DMS153 (cell line): ENCODE data around the gene RAB17.

Experiments
- DNase-seq: peaks from one replicate; lab custom pipeline; 2025; lab: John Stamatoyannopoulos, UW

RAB17 gene

DNA sequence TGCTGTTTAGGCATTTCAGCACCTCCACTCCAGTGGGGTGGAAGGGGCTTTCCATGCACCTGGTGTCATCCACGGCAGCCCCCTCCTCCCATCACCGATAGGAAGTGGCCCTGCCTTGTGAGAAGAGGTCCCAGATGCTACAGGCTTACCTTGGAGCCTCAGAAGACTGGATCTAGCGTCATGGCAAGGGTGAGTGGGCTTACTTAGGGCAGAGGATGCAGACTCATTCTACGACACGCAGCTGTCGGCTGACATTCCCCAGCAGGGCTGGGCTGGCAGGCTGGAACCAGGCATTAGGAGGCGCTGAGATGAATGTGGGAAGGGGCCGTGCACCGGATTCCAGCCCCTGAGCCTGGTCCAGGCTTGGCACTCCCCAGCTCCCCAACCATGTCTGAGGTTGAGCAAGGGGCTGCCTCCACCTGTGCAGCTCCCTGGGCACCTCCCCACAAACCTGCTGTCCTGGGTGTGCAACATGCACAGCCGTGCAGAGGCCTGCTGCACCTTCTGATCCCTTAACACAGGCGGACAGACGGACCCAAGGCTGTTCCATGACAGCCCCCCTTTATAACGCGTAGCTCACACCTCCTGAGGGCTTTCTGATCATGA, 25.9 kb downstream of the RAB17 start:
- no peak for DNase-seq

- DNase-seq, result no peak
Measured at GRCh38 chr2:237563816-237564215, 26.7 kb downstream of the RAB17 start.

GRCh38 chr2:237561221-237561620, 29.3 kb downstream of the RAB17 start:
- no peak for DNase-seq

GRCh38 chr2:237558961-237559641, 31.4 kb downstream of the RAB17 start:
- DNase-seq, result peak; percentile 76

DNA sequence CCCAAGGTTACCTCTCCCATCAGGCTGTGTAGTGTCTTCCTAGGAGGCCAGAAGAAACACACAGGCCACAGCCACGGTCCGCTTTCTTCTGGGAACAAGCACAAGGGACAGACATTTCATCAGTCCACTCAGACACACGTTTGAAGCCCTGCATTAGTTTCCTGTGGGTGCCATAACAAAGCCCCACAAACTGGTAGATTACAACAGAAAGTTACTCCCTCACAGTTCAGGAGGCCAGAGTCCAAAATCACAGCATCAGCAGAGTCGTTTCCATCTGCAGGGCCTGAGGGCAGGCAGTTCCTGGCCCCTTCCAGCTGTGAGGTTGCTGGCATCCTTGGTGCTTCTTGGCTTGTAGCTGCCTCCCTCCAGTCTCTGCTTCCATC, 32.9 kb downstream of the RAB17 start:
- no peak for DNase-seq

DNA sequence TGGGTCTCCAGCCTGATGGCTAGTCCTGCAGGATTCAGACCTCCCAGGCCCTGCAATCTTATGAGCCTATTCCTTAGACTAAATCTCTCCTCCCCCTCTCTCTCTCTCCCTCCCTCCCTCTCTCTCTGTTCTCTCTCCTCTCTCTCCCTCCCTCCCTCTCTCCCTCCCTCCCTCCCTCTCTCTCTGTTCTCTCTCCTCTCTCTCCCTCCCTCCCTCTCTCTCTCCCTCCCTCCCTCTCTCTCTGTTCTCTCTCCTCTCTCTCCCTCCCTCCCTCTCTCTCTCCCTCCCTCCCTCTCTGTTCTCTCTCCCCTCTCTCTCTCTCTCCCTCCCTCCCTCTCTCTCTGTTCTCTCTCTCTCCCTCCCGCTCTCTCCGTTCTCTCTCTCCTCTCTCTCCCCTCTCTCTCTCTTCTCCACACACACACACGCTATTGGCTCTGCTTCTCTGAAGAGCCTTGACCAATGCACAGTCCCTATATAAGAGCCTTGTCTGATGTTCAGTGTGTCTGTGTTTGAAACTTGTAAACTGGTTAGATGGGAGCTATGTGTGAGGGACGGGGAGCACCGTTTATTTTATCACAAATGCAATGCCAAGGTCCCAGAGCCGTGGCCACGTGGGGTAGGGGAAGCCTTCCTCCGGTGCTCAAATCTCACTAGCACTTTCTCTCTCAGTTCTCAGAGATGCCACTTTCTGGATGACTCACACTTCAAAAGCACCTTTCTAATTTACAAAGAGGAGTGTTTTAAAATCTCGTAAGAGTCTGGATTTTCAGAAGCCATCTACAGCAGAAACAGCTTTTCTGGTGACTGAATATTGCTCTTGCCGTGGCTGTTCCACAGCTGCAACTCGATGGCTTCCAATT, 33.5 kb downstream of the RAB17 start:
- DNase-seq, result no peak

DNA sequence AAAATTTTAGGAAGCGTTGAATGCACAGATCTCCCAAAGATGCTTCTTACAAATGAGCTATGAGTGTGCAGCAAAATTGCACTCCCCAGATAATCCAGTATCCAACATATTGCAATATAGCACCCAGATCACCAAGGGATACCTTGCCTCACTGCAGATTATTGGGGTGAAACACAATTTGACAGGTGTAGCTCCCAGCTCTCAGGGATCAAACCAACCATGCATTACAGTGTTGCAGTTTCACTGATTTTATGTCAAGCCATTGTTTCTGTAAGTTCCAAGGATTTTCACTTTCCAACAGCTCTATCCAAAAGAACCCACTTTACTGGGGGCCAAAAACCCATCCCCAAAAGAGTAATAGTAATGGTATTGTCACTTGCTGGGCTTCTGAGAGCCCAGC, 35.0 kb downstream of the RAB17 start:
- no peak for DNase-seq

DNA sequence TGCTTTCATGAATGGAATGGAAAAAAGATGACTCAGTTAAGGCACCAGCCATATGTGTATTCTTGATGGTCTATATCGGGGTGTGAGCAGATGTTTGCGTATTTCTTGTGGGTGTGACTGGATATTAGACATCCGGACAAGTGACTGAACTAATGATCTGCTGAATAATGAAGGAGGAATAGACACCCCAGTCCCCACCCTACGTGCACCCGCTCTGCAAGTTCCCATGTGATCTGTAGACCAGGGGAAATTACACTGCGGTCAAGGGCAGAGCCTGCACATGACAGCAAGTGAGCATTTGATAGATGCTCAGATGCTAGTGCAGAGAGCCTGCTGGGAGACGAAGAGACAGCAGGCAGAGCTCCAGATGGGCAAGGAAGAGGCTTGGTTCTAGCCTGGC, 36.6 kb downstream of the RAB17 start:
- DNase-seq, result no peak

DNA sequence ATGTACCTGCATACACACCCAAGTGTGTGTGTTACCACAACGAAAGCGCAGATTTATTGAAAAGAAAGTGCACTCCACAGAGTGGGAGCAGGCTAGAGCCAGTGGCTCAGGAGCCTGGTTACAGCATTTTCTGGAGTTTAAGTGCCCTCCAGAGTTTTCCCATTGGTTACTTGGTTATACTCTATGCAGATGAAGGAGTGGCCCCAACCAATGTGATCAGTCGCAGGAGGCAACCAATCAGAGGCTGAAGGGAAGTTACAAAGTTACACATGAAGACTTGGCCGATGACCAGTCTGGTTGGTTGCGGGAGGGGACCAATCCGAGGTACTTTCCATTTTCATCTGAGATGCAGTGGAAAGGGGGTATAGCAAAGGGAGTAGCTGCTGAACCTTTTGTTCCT, 37.6 kb downstream of the RAB17 start:
- no peak for DNase-seq

DNA sequence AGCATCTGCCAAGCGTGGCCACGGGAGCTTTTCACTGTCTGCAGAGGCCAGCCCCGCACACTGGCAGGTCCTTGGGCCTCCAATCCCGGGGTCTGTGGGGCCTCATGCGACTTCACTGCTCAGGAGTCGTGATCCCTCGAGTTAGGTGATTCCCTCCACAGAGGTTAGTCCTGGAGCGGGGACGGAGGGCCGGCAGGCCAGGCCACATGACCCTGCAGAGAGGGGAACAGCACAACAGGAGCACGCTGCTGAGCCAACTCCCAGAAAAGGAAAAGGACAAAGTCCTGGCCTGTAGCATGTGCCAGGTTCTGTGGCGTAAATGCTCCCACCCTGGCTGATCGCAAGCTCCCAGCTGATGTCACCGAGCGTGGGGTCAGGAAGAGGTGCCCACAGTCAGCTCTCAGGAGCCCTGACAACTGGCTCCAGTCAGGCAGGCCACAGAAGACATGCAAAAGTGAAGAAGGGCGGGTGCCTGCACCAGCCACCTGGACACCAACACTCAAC, 39.4 kb downstream of the RAB17 start:
- DNase-seq, result no peak

DNA sequence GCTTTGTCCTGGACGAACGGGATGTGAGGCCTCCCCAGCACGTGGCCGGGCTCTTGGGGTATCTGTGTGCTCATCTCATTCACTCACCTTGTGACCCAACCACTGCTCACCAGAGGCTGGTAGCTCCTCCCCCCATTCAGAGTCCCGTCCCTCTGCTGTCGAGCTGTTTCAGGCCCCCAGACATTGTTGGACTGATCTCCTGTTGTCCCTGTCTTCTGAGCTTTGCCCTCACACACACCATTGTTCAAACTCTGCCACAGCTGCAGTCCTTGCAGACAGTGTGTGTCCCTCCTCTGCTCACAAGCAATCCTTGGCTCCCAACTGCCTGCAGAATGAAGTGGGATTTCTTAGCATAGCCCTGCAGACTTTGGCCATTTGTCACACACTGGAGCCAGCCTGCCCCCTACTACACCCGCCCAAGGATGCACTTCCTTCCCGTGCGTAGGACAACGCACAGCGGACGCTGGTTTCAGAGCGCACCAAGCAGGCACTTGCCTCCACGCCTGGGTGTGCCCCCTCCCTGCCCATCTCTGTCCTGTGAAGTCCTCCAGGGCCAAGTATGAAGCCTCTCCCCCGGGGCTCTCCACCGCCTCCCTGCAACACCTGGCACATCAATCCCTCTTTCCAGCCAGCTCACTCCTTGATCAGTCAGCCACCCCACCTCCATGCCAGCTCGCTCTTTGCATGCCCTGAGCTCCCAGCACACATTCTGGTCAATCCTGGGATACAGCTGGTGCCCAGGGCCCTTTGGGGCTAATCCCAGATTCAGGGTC, 40.7 kb downstream of the RAB17 start:
- no peak for DNase-seq

- DNase-seq, result no peak
Measured at GRCh38 chr2:237549216-237549615, 41.3 kb downstream of the RAB17 start.

- peak; percentile 80 for DNase-seq
Measured at GRCh38 chr2:237547841-237548416, 42.6 kb downstream of the RAB17 start.

- DNase-seq, result no peak
Measured at GRCh38 chr2:237546876-237547395, 43.6 kb downstream of the RAB17 start.

GRCh38 chr2:237546040-237546875, 44.3 kb downstream of the RAB17 start:
- DNase-seq, result no peak

DNA sequence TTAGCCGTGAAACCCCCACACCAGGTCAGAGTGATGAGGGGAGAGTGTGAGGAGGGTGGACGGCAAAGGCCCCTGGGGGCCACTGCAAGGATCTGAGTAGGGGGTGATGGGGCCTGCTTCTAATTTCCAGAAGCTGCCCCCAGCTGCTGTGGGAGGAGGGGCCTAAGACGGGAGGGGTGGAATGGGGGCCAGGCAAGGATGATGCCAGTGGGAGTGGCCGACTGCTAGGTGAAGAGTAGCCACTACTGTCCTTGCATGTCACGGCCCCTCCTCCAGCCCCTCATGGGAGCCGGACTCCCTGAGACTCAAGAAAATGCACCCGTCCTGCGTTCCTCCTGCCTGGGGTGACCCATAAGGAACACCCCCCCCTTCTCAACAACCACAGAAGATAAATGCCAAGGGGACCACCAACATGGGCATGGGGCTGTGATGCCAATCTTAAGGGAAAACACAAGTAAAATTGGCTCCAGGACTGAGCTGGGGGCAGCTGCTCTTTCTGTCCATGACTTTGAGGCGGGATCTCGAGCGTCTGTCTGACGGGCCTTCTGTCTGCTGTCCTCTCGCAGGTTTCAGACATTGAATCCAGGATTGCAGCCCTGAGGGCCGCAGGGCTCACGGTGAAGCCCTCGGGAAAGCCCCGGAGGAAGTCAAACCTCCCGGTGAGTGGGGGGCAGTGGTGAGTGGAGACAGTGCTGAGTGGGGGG, 48.4 kb downstream of the RAB17 start:
- no peak for DNase-seq

- DNase-seq, result no peak
Measured at GRCh38 chr2:237541243-237541642, 49.3 kb downstream of the RAB17 start.

- peak; percentile 75 for DNase-seq
Measured at GRCh38 chr2:237540823-237541222, 49.7 kb downstream of the RAB17 start.

- no peak for DNase-seq
Measured at GRCh38 chr2:237540223-237540775, 50.2 kb downstream of the RAB17 start.

DNA sequence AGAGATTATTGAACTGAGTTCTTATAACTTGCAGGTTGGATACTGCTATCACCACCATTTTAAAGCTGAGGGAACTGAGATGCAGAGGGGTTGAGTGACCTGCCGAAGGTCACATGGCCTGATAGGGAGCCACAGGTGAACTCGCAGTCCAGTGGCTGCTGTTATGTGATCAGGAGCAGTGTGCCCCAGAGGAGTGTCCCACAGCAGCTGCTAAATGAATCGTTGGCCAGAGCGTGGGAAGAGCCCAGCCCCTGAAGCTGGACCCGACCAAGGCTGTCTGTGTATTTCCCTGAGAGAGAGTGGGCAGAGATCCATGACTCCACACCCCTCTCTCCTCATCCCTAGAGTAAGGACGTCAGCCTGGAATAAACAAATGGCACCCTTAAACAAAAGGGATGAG, 50.9 kb downstream of the RAB17 start:
- DNase-seq, result no peak
